ENCODE results near the gene P4HTM.

Gene P4HTM

DNA sequence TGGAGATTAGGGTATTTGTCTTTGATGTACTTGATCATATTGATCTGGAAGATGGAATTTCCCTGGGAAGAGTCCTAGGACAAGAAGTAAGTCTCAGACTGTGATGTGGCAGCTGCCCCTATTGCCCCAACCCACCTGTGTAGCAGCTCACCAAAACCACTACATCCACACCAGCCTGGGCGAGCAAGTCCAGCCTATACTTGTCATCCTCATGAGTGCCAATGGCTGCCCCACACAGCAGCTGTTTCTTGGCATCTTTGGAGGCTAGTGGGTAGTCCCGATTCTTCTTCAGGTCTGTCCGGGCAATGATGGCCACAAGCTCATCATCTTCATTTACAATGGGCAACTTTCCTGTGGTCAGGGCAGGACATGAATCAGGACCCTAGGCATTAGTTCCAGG, 36.5 kb downstream of the P4HTM start:
- H3K27ac ChIP-seq (ENCODE audit: low read depth, low read length): no peak overlapping the region
- peaks cover 68% of the 10 kb centered on the region for H3K36me3 ChIP-seq (ENCODE audit: control insufficient read depth, insufficient read depth, low read length)
- H3K9me3 ChIP-seq (ENCODE audit: control insufficient read depth, insufficient read depth, low read length): no peaks in the 10 kb centered on the region
- H3K9ac ChIP-seq (ENCODE audit: low read depth, low read length): no peak overlapping the region
- peaks cover 13% of the 10 kb centered on the region for H3K4me1 ChIP-seq (ENCODE audit: control insufficient read depth, insufficient read depth, low read length)
- H3K27me3 ChIP-seq (ENCODE audit: control insufficient read depth, insufficient read depth, low read length): no peaks in the 10 kb centered on the region
- no peak overlapping the region for H3K4me3 ChIP-seq (ENCODE audit: low read depth, low read length)

GRCh38 chr3:49027634-49028033, 37.6 kb downstream of the P4HTM start:
- Histone ChIP-seq H3K4me3 (ENCODE audit: low read depth, low read length) (no peak overlapping the region), H3K9me3 (ENCODE audit: control insufficient read depth, insufficient read depth, low read length) (no peaks in the 10 kb centered on the region), H3K27ac (ENCODE audit: low read depth, low read length) (no peak overlapping the region), H3K9ac (ENCODE audit: low read depth, low read length) (no peak overlapping the region), H3K27me3 (ENCODE audit: control insufficient read depth, insufficient read depth, low read length) (no peaks in the 10 kb centered on the region), H3K36me3 (ENCODE audit: control insufficient read depth, insufficient read depth, low read length) (peaks cover 79% of the 10 kb centered on the region), H3K4me1 (ENCODE audit: control insufficient read depth, insufficient read depth, low read length) (peaks cover 13% of the 10 kb centered on the region)

- H3K4me1 ChIP-seq (ENCODE audit: control insufficient read depth, insufficient read depth, low read length): peaks cover 9% of the 10 kb centered on the region
- no peaks in the 10 kb centered on the region for H3K9me3 ChIP-seq (ENCODE audit: control insufficient read depth, insufficient read depth, low read length)
- H3K36me3 ChIP-seq (ENCODE audit: control insufficient read depth, insufficient read depth, low read length): peaks cover 80% of the 10 kb centered on the region
- peak overlapping the region; percentile 86; the same call in 1 of the 2 replicates for H3K9ac ChIP-seq (ENCODE audit: low read depth, low read length)
- H3K27ac ChIP-seq (ENCODE audit: low read depth, low read length): peak overlapping the region; percentile 89
- H3K27me3 ChIP-seq (ENCODE audit: control insufficient read depth, insufficient read depth, low read length): no peaks in the 10 kb centered on the region
- peak overlapping the region; percentile 81 for H3K4me3 ChIP-seq (ENCODE audit: low read depth, low read length)
These were observed 38.2 kb downstream of the P4HTM start for GRCh38 chr3:49028298-49028672.

DNA sequence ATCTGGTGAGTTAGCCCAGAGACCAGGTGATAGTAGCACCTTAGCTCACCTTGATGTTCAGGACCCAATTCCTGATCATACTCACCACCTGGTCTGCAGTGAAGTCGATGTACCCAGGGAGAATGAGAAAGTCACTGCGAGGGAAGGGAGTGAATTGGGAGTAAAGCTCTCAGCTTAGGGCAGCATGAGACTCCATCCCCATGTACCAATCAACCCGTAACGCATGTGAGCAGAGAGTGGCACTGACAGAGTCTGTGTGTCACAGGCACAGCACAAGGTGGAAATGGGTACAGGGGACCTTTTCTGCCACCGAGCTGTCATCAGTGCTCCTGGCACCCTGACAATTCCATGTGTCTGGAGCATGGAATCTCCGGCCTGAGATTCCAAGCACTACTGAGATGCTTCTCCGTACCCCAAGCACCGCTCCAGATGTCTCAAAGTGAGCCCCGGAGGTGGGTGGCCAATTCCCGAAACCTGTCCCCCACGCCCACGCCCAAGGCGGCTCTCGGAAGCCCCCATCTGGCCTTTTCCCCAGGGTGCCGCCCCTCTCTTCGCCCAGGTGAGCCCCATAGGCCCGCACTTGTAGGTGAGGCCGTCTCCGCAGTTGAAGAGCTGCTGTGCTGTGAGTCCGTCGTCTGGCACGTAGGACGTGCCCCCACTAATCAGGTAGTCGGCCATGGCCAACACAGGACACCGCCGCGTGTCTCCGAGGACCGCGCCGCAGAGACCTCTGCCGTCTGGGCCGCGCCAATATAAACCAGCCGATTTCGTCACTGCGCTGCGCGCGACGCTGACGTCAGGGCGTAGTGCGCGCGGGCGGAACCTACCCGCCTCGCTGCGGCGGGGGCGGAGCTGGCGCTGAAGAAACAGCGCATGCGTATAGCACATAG, 38.9 kb downstream of the P4HTM start, which contains the start of gene IMPDH2:
TSS of gene IMPDH2 (minus strand) at position 726 of the 890 bp plus-strand sequence. CDS start at position 678, 48 bp downstream.
- H3K9ac ChIP-seq (ENCODE audit: low read depth, low read length): peak within 1 kb of the TSS; percentile 86
- H3K27me3 ChIP-seq (ENCODE audit: control insufficient read depth, insufficient read depth, low read length): no peaks in the 10 kb centered on the region
- peak within 1 kb of the TSS; percentile 89 for H3K27ac ChIP-seq (ENCODE audit: low read depth, low read length)
- peak within 1 kb of the TSS; percentile 81 for H3K4me3 ChIP-seq (ENCODE audit: low read depth, low read length)
- peaks cover 78% of the 10 kb centered on the region for H3K36me3 ChIP-seq (ENCODE audit: control insufficient read depth, insufficient read depth, low read length)
- H3K4me1 ChIP-seq (ENCODE audit: control insufficient read depth, insufficient read depth, low read length): peaks cover 9% of the 10 kb centered on the region
- no peaks in the 10 kb centered on the region for H3K9me3 ChIP-seq (ENCODE audit: control insufficient read depth, insufficient read depth, low read length)

- peaks cover 77% of the 10 kb centered on the region for H3K36me3 ChIP-seq (ENCODE audit: control insufficient read depth, insufficient read depth, low read length)
- no peak overlapping the region for H3K9ac ChIP-seq (ENCODE audit: low read depth, low read length)
- H3K27ac ChIP-seq (ENCODE audit: low read depth, low read length): peak overlapping the region; percentile 46
- no peaks in the 10 kb centered on the region for H3K27me3 ChIP-seq (ENCODE audit: control insufficient read depth, insufficient read depth, low read length)
- no peak overlapping the region; the same call in 1 of the 2 replicates for H3K4me3 ChIP-seq (ENCODE audit: low read depth, low read length)
- no peaks in the 10 kb centered on the region for H3K9me3 ChIP-seq (ENCODE audit: control insufficient read depth, insufficient read depth, low read length)
- H3K4me1 ChIP-seq (ENCODE audit: control insufficient read depth, insufficient read depth, low read length): peaks cover 9% of the 10 kb centered on the region
These were observed 39.5 kb downstream of the P4HTM start for GRCh38 chr3:49029563-49029884.

DNA sequence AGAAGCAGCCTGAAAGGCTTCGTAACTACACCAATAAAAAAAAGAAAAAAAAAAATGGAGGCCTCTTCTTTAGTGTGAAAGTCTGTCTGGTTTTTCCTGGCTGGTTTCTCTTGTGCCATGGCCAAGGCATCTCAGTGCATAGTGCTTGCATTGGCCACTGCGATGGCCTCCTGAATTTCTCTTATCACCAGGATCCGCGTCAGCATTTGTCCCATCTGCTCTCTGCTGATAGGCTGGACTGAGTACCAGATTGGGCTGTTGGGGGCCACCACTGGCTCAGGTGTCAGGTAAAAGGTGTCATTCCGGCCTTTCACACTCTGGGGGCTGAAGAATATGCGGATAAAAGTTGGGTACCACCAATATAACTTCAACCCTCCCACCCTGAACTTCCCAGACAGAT, 40.3 kb downstream of the P4HTM start:
- no peaks in the 10 kb centered on the region for H3K9me3 ChIP-seq (ENCODE audit: control insufficient read depth, insufficient read depth, low read length)
- H3K9ac ChIP-seq (ENCODE audit: low read depth, low read length): no peak overlapping the region
- no peaks in the 10 kb centered on the region for H3K27me3 ChIP-seq (ENCODE audit: control insufficient read depth, insufficient read depth, low read length)
- no peak overlapping the region for H3K27ac ChIP-seq (ENCODE audit: low read depth, low read length)
- peaks cover 9% of the 10 kb centered on the region for H3K4me1 ChIP-seq (ENCODE audit: control insufficient read depth, insufficient read depth, low read length)
- H3K4me3 ChIP-seq (ENCODE audit: low read depth, low read length): no peak overlapping the region
- peaks cover 77% of the 10 kb centered on the region for H3K36me3 ChIP-seq (ENCODE audit: control insufficient read depth, insufficient read depth, low read length)

- Histone ChIP-seq H3K27me3 (ENCODE audit: control insufficient read depth, insufficient read depth, low read length) (no peaks in the 10 kb centered on the region), H3K9ac (ENCODE audit: low read depth, low read length) (no peak overlapping the region), H3K9me3 (ENCODE audit: control insufficient read depth, insufficient read depth, low read length) (no peaks in the 10 kb centered on the region), H3K27ac (ENCODE audit: low read depth, low read length) (no peak overlapping the region), H3K4me1 (ENCODE audit: control insufficient read depth, insufficient read depth, low read length) (peaks cover 9% of the 10 kb centered on the region), H3K4me3 (ENCODE audit: low read depth, low read length) (no peak overlapping the region), H3K36me3 (ENCODE audit: control insufficient read depth, insufficient read depth, low read length) (peaks cover 75% of the 10 kb centered on the region)
These were observed 42.7 kb downstream of the P4HTM start for GRCh38 chr3:49032646-49033304.

DNA sequence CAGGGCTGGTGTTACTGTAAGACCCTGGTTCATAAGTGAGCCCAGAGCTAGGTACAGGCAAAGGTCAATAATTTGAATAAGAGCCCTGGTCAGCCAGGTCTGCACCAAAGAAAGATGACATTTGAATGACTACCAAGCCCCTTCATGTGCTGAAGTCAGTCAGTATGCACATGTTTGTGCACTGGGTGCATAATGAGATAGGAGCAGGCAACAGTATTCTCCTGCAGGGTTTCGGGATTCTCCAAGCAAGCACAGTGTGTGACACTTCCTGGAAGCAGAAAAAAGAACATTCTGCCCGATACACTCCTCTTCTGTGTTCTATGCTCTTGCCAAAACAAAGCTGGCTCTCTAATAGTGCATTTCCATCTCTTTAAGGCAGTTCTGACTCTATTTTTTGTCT, 44.6 kb downstream of the P4HTM start:
- H3K9ac ChIP-seq (ENCODE audit: low read depth, low read length): no peak overlapping the region
- no peaks in the 10 kb centered on the region for H3K27me3 ChIP-seq (ENCODE audit: control insufficient read depth, insufficient read depth, low read length)
- no peaks in the 10 kb centered on the region for H3K9me3 ChIP-seq (ENCODE audit: control insufficient read depth, insufficient read depth, low read length)
- H3K4me1 ChIP-seq (ENCODE audit: control insufficient read depth, insufficient read depth, low read length): no peaks in the 10 kb centered on the region
- H3K4me3 ChIP-seq (ENCODE audit: low read depth, low read length): no peak overlapping the region
- H3K36me3 ChIP-seq (ENCODE audit: control insufficient read depth, insufficient read depth, low read length): peaks cover 80% of the 10 kb centered on the region
- no peak overlapping the region for H3K27ac ChIP-seq (ENCODE audit: low read depth, low read length)

- Histone ChIP-seq H3K9me3 (ENCODE audit: control insufficient read depth, insufficient read depth, low read length) (no peaks in the 10 kb centered on the region), H3K36me3 (ENCODE audit: control insufficient read depth, insufficient read depth, low read length) (peaks cover 81% of the 10 kb centered on the region), H3K27me3 (ENCODE audit: control insufficient read depth, insufficient read depth, low read length) (no peaks in the 10 kb centered on the region), H3K4me1 (ENCODE audit: control insufficient read depth, insufficient read depth, low read length) (no peaks in the 10 kb centered on the region), H3K4me3 (ENCODE audit: low read depth, low read length) (no peak overlapping the region), H3K27ac (ENCODE audit: low read depth, low read length) (no peak overlapping the region), H3K9ac (ENCODE audit: low read depth, low read length) (no peak overlapping the region)
These were observed 45.2 kb downstream of the P4HTM start for GRCh38 chr3:49035281-49035680.

- Histone ChIP-seq H3K4me1 (ENCODE audit: control insufficient read depth, insufficient read depth, low read length) (no peaks in the 10 kb centered on the region), H3K9me3 (ENCODE audit: control insufficient read depth, insufficient read depth, low read length) (no peaks in the 10 kb centered on the region), H3K27me3 (ENCODE audit: control insufficient read depth, insufficient read depth, low read length) (no peaks in the 10 kb centered on the region), H3K36me3 (ENCODE audit: control insufficient read depth, insufficient read depth, low read length) (peaks cover 80% of the 10 kb centered on the region), H3K27ac (ENCODE audit: low read depth, low read length) (no peak overlapping the region), H3K4me3 (ENCODE audit: low read depth, low read length) (no peak overlapping the region), H3K9ac (ENCODE audit: low read depth, low read length) (no peak overlapping the region)
These were observed 63.5 kb downstream of the P4HTM start for GRCh38 chr3:49053543-49053942.

DNA sequence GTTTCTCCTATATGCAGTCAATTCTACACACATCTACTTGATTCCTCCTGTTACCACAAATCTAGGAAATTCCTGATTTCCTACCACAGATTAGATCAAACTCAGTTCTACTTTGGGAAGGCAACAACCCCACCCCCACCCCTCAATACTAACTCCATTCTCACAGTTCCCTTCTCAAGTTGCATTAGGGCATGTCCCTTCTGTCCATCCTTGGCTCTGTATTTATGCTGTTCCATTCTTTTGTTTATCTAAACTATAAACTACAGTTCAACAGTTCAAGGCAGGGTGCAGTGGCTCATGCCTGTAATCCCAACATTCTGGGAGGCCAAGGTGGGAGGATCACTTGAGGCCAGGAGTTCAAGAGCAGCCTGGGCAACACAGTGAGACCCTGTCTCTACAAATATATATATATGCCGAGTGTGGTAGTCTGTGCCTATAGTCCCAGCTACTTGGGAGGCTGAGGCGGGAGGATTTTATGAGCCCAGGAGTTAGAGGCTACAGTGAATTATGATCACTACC, 64.4 kb downstream of the P4HTM start:
- Histone ChIP-seq H3K4me3 (ENCODE audit: low read depth, low read length) (no peak overlapping the region), H3K9ac (ENCODE audit: low read depth, low read length) (no peak overlapping the region), H3K9me3 (ENCODE audit: control insufficient read depth, insufficient read depth, low read length) (no peaks in the 10 kb centered on the region), H3K27me3 (ENCODE audit: control insufficient read depth, insufficient read depth, low read length) (no peaks in the 10 kb centered on the region), H3K27ac (ENCODE audit: low read depth, low read length) (no peak overlapping the region), H3K4me1 (ENCODE audit: control insufficient read depth, insufficient read depth, low read length) (no peaks in the 10 kb centered on the region), H3K36me3 (ENCODE audit: control insufficient read depth, insufficient read depth, low read length) (peaks cover 73% of the 10 kb centered on the region)

Measured in HUES48 (cell line).